OCI-LY3 (cell line): ENCODE measurements around the gene GINS1.

Source experiments
- CTCF ChIP-seq: fragments of 200-600, 300-600 bp; sonication (generic); IDR thresholded peaks from 2 replicates; pipeline ENCODE4 v1.5.1; 2014; ENCODE audit warnings: antibody characterized with exemption, low read length, low read depth
- EZH2phosphoT487 ChIP-seq: fragments of 200-600 bp; shearing (Covaris generic); IDR thresholded peaks from 2 replicates; pipeline ENCODE4 v1.6.1; 2018; ENCODE audit warnings: antibody characterized with exemption, mixed run types, low read depth

DNA sequence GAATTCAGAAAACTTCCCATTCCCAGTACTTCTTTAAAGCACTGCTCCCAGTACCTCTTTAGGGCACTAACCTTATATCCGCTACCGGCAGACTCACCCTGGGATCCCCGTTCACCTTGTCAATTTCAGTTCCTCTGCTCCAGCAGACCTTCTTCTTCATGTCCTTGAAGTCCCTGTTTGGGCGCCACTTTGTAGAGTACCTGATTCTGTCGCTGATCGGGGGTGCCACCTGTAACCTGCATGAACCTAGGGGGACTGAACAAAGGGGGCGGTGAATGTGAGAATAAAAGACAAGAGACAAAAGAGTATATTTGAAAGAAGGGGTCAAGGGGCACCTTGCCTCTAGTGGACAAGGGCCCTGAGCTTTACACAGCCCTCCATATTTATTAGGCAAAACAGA lies 4.9 kb upstream of the GINS1 start:
- TF ChIP-seq CTCF, result no peak
- no peak for TF ChIP-seq EZH2phosphoT487
